KMS-11 (cell line): ENCODE data around the gene TMTC1.

Source experiments
- H2AFZ ChIP-seq: fragments of 200-600 bp; sonication (generic); 2 replicates; pipeline ENCODE4 v1.6.1; 2016; ENCODE audit warnings: antibody characterized with exemption, mixed run types, low read depth
- H3K27ac ChIP-seq: fragments of 200-600 bp; sonication (generic); 2 replicates; pipeline ENCODE4 v1.6.1; 2016; ENCODE audit warnings: mild to moderate bottlenecking, mixed run types
- H3K27me3 ChIP-seq: fragments of 200-600 bp; sonication (generic); 2 replicates; pipeline ENCODE4 v1.6.1; 2017; ENCODE audit warnings: mild to moderate bottlenecking, low read depth, mixed run types, moderate library complexity; ENCODE audit not compliant: insufficient read depth
- H3K36me3 ChIP-seq: fragments of 200-600 bp; sonication (generic); 2 replicates; pipeline ENCODE4 v1.6.1; 2017; ENCODE audit warnings: mild to moderate bottlenecking, mixed run types; ENCODE audit not compliant: insufficient read depth
- H3K4me1 ChIP-seq: fragments of 200-600 bp; sonication (generic); 2 replicates; pipeline ENCODE4 v1.6.1; 2016; ENCODE audit warnings: mild to moderate bottlenecking, low read depth, mixed run types; ENCODE audit not compliant: poor library complexity, severe bottlenecking
- H3K4me2 ChIP-seq: fragments of 200-600 bp; sonication (generic); 2 replicates; pipeline ENCODE4 v1.7.0; 2016; ENCODE audit warnings: mild to moderate bottlenecking, mixed run types
- H3K4me3 ChIP-seq: fragments of 200-600 bp; sonication (generic); IDR thresholded peaks from 2 replicates; pipeline ENCODE4 v1.6.1; 2017; ENCODE audit warnings: low read depth, low read length, mixed read lengths; ENCODE audit not compliant: insufficient read depth
- H3K79me2 ChIP-seq: fragments of 200-600 bp; sonication (generic); 2 replicates; pipeline ENCODE4 v1.6.1; 2016; ENCODE audit warnings: low read depth, mixed run types; ENCODE audit not compliant: insufficient read depth
- H3K9ac ChIP-seq: fragments of 200-600 bp; sonication (generic); 2 replicates; pipeline ENCODE4 v1.6.1; 2016; ENCODE audit warnings: mild to moderate bottlenecking, mixed run types
- H4K20me1 ChIP-seq: fragments of 200-600 bp; sonication (generic); 2 replicates; pipeline ENCODE4 v1.6.1; 2016; ENCODE audit warnings: mild to moderate bottlenecking, mixed run types; ENCODE audit not compliant: insufficient read depth
- TF ChIP-seq, protein P1 (sequence below): fragments of 200-600 bp; sonication (generic); conservative IDR thresholded peaks from 2 replicates; pipeline ENCODE4 v1.6.1; 2017; ENCODE audit warnings: low read depth, mild to moderate bottlenecking, antibody characterized with exemption, low read length, moderate library complexity, mixed read lengths

TMTC1 gene

DNA sequence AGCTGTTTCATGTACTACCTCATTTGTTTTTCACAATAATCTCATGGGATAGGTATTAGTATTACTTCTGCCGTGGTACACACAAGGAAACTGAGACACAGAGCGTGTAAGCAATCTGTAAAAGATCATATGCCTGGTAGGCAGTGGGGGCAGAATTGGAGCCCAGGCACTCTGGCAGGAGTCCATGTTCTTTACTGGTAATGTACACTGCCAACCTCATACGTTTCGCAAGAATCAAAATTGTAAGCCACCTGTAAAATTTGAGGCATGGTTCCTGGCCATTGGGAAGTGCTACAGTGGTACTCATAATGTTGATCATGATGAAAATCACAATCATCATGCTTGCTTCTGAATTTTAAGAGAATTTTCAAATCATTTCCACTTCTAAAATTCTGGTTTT, 40.7 kb downstream of the TMTC1 start:
- no peak overlapping the region for H3K4me3 ChIP-seq
- H4K20me1 ChIP-seq, result no peaks in the 10 kb centered on the region
- H3K27me3 ChIP-seq, result no peaks in the 10 kb centered on the region
- no peak overlapping the region for H3K9ac ChIP-seq
- H3K4me2 ChIP-seq, result no peak overlapping the region
- H3K36me3 ChIP-seq, result no peaks in the 10 kb centered on the region
- H2AFZ ChIP-seq, result no peak overlapping the region
- TF ChIP-seq, protein P1, sequence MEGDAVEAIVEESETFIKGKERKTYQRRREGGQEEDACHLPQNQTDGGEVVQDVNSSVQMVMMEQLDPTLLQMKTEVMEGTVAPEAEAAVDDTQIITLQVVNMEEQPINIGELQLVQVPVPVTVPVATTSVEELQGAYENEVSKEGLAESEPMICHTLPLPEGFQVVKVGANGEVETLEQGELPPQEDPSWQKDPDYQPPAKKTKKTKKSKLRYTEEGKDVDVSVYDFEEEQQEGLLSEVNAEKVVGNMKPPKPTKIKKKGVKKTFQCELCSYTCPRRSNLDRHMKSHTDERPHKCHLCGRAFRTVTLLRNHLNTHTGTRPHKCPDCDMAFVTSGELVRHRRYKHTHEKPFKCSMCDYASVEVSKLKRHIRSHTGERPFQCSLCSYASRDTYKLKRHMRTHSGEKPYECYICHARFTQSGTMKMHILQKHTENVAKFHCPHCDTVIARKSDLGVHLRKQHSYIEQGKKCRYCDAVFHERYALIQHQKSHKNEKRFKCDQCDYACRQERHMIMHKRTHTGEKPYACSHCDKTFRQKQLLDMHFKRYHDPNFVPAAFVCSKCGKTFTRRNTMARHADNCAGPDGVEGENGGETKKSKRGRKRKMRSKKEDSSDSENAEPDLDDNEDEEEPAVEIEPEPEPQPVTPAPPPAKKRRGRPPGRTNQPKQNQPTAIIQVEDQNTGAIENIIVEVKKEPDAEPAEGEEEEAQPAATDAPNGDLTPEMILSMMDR, result no peak
- no peaks in the 10 kb centered on the region for H3K79me2 ChIP-seq
- no peak overlapping the region for H3K27ac ChIP-seq
- H3K4me1 ChIP-seq, result no peaks in the 10 kb centered on the region

DNA sequence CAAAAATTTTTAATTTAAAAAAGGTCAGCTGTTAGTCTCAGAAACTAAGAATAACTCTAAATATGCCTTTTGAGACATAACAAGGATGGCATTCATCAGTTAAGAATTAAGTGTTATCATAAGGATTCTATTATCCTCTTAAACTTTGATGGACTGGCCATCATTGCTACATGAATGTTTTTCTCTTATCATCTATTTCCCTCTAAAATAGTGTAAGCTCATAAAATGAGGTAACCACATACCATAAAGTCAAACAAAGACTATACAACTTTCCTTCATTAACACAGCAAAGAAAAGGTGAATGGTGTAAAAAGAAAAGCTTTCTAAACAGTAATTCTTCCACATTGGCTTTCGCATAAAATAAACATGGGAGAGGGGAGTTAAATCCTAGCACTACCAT, 41.1 kb downstream of the TMTC1 start:
- Histone ChIP-seq H3K4me2 (no peak overlapping the region), H3K27me3 (no peaks in the 10 kb centered on the region), H3K27ac (no peak overlapping the region), H3K36me3 (no peaks in the 10 kb centered on the region), H2AFZ (no peak overlapping the region), H3K4me1 (no peaks in the 10 kb centered on the region), H4K20me1 (no peaks in the 10 kb centered on the region), H3K4me3 (no peak overlapping the region), H3K79me2 (no peaks in the 10 kb centered on the region), H3K9ac (no peak overlapping the region)
- TF ChIP-seq, protein P1, result no peak

DNA sequence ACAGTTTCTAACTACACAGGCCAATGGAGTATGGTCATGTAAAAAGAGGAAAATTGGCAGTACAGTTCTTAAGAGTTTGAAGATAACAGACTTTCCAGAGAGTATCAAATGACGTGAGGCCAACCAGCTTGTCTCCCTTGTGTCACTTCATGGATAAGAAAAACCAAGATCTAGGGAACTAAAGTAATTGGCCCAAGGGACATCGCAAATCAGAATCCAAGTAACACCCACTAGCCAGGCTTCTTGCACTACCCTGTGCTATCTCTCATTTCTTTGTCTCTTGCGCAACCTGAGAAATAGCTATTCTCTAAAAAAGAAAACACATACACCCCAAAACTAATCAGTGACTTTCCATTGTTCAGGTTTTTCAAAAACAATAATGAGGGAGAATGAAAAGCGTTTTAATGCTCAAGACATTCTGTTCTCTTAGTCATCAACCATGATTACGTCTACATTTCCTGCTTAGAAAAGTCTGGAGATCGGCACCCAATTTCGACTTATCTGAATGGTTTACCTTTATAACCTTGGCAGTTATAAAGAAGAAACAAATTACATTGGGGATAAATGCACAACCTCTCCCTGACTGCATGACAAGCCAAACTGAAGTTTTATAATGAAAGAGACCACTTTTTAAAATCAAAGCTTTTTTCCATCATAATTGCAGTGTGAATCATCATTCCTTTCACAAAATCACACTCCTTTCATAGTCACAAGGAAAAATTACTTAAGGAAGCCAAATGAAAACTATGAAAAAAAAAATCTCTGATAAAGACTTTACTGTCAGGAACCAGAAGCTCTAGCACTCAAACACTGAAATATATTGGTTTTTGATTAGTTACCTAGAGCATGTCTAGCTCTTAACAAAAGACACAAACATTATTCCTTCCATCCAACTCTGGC, 42.1 kb downstream of the TMTC1 start:
- Histone ChIP-seq H4K20me1 (no peaks in the 10 kb centered on the region), H3K4me2 (no peak overlapping the region), H3K27me3 (no peaks in the 10 kb centered on the region), H3K79me2 (no peaks in the 10 kb centered on the region), H3K36me3 (no peaks in the 10 kb centered on the region), H3K9ac (no peak overlapping the region), H2AFZ (no peak overlapping the region), H3K4me1 (no peaks in the 10 kb centered on the region), H3K27ac (no peak overlapping the region), H3K4me3 (no peak overlapping the region)
- TF ChIP-seq, protein P1, result no peak

DNA sequence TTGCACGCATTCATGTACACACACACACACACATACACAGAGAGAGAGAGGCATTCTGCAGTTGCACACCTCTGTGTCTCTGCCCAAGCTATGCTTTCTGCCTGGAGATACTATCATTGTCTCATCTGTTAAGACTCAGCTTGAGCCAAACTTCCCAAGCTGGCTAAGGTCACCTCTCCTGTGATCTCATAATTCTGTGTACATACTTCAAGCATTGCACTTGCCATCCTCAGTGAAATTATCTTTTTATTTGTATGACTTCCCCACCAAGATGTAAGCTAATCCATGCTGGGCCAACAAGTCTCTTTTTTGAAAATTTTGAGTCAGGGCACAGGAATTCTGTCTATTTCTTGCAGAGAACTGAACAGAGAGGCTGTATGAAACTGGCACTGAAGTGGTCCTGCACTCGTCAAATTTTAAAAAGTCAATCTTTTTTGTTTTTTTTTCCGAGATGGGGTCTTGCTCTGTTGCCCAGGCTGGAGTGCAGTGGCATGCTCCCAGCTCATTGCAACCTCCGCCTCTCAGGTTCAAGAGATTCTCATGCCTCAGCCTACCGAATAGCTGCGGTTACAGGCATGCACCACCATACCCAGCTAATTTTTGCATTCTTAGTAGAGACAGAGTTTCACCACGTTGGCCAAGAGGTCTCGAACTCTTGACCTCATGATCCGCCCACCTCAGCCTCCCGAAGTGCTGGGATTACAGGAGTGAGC, 44.3 kb downstream of the TMTC1 start:
- Histone ChIP-seq H3K79me2 (no peaks in the 10 kb centered on the region), H2AFZ (no peak overlapping the region), H4K20me1 (no peaks in the 10 kb centered on the region), H3K4me1 (no peaks in the 10 kb centered on the region), H3K9ac (no peak overlapping the region), H3K4me2 (no peak overlapping the region), H3K36me3 (no peaks in the 10 kb centered on the region), H3K27ac (no peak overlapping the region), H3K4me3 (no peak overlapping the region), H3K27me3 (no peaks in the 10 kb centered on the region)
- TF ChIP-seq, protein P1, result no peak
